GM21737 (cell line): Measurements from ENCODE around the gene FAM193A.
"Not testable (repeated sequence)": the region's sequence is repeated elsewhere in the genome, so short reads cannot be mapped to it uniquely, and the experiment has no call there.

Source experiments
- ATAC-seq: cut with Tn5 transposase; IDR thresholded peaks from one replicate; pipeline ENCODE4 v1.9.1; 2021; ENCODE audit warnings: mild to moderate bottlenecking, moderate library complexity; ENCODE audit not compliant: unreplicated experiment

Gene FAM193A

DNA sequence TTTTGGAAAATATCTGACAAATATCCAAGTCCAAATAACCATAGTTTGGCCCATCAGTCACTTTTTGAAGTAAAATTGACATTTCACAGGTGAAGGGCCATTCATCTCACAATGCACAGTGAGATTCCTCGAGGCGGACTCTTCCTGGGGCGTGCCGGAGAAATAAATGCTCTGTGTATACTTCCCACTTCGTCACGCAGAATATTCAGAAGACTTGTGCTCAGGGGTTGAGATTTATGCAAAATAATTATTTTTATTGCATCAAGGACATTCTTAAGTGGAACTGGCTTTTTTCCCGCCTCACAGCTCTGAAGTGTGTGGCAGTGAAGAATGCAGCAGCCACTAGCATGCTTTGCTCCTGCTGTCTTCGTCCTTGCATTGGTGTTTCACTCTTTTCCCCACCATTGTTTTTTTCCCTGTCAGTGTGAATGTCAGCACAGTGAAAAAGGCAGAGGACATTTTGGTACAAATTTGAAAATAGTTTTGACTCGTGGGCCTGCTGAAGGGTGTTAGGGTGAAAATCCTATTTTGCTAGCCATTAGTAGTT, 70.6 kb downstream of the FAM193A start:
- no peak for ATAC-seq

DNA sequence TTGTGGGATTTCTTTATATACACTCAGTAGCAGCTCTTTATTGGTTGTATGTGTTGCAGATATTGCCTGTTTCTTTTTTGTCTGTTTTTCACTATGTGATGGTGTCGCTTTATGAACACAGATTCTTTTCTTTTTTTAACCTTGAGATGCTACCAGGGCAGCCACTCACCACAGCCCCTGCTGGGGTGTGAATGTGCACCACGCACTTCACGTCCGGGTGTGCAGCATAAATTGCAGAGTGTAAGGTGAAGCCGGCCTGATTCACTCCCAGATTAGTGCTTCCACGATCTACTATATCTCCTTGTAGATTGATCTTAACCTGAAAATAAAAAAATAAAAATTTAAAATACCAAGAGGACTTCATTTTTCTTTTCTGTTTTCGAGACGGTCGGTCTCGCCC, 71.4 kb downstream of the FAM193A start:
- ATAC-seq: no peak

DNA sequence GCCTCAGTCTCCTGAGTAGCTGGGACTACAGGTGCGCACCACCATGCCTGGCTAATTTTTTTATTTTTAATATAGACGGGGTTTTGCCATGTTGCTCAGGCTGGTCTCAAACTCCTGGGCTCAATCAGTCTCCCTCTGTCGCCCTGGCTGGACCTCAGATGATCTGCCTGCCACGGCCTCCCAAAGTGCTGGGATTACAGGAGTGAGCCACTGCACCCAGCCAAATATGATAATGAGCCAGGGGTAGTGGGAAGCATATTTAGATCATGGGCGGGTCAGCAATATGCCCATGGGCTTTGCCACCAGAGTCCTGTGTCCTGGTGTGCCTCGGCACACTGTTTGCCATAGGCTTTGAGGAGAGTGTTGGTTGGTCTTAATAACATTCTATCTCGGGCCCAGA, 71.8 kb downstream of the FAM193A start:
- no peak for ATAC-seq

DNA sequence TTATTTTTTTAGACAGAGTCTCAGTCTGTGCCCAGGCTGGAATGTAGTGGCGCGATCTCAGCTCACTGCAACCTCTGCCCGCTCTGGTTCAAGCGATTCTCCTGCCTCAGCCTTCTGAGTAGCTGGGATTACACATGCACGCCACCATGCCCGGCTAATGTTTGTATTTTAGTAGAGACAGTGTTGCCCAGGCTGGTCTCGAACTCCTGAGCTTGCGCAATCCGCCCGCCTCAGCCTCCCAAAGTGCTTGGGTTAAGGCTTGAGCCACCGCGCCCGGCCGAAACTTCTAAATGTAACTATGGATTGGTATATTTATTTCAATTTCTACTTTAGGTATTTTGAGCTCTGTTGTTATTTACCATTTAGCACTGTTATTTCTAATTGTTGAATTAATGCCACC, 79.4 kb downstream of the FAM193A start:
- no peak for ATAC-seq

DNA sequence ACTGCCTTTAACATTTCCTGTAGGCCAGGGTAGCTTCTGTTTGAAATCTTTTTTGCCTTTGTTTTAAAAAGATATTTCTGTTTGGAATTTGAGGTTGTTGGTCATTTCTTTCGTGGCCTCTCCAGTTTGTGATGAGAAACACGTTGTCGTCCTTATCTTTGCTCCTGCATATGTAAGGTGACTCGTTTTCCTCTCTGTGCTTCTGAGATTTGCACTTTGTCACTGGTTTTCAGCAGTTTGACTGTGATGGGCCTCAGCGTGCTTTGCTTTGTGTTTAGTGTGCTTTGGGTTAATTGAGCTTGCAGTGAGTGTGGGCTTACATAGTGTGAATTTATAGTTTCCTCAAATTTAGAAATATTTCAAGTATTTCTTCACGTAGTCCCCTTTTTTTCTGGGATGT, 81.5 kb downstream of the FAM193A start:
- ATAC-seq: no peak

DNA sequence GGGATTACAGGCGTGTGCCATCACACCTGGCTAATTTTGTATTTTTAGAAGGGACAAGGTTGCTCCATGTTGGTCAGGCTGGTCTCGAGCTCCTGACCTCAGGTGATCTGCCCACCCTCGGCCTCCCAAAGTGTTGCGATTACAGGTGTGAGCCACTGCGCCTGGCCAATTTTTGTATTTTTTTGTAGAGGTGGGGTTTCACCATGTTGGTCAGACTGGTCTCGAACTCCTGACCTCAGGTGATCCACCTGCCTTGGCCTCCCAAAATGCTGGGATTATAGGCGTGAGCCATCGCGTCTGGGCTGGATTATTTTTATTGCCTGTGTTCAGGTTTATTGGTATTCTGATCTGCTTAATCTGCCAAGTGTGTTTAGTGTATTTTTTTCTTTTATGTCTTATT, 82.3 kb downstream of the FAM193A start:
- ATAC-seq: not testable (repeated sequence)

DNA sequence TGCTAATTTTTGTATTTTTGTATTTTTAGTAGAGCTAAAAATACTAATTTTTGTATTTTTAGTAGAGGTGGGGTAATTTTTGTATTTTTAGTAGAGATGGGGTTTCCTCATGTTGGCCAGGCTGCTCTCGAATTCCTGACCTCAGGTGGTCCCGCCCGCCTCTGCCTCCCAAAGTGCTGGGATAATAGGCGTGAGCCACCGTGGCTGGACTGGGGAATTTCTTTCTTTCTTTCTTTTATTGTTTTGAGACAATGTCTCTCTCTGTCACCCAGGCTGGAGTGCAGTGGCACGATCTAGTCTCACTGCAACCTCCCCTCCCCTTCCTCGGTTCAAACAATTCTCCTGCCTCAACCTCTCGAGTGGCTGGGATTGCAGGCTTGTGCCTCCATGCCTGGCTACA, 83.0 kb downstream of the FAM193A start:
- ATAC-seq: no peak

DNA sequence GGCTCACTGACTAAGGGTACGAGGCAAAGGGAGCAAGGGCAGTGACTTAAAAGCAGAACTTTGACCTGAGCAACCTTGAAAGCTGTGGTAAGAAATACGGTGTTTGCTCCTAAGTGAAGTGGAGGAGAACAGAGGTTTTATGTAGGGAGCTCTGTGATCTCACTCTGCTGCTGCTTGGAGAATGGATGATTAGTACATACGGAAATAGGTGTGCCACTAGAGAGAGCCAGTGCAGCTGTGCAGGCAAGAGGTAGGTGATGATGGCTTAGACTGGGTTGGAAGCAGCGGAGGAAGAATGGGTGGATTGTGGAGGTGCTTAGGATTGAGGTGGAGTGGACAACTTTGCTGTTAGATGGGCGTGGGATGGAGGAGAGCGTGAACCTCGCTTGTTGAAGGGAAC, 85.0 kb downstream of the FAM193A start:
- no peak for ATAC-seq

DNA sequence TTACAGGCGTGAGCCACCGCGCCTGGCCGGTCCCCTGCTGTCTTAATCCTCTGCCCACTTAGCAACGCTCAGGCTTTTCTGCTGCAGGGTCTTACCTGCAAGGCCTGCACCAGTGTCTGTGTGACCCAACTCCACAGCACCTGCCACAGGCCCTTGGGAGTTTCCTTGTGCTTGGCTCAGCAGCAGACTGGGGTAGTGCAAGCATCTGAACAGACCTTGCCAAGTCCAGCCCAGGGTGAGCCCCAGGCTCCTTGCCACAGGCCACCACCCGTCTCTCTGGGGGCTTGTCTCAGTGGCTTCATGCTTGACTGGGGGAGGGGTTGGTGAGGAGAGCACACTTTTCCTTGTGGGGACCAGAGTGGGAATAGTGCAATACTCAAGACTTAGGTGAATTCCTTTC, 87.0 kb downstream of the FAM193A start:
- no peak for ATAC-seq

DNA sequence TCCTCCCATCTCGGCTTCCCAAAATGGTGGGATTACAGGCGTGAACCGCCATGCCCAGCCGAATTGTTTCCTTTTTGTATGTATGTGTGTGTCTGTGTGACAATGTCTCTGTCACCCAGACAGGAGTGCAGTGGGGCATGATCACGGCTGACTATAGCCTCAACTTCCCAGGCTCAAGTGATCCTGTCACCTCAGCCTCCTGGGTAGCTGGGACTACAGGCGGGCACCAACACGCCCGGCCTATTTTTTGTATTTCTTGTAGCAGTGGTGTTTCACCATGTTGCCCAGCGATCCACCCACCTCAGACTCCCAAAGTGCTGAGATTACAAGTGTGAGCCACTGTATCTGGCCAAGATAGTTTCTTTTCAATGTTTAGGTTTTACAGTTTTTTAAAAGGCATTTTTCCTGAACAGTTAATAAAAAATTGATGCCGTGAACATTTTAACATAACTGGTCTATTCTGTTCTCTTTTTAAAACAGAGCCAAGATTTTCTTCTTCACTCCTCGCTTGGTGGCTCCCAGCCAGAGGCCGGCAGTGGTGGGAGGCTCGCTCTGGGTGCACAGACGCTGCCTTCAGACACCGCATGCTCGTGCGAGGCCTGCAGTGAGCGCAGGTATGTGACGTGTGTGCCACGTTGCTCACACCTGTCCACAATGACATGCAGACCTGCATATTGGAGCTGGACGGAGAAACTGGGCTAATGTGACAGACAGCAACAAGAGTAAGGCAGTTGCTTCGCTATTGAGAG, 88.5 kb downstream of the FAM193A start:
- no peak for ATAC-seq

DNA sequence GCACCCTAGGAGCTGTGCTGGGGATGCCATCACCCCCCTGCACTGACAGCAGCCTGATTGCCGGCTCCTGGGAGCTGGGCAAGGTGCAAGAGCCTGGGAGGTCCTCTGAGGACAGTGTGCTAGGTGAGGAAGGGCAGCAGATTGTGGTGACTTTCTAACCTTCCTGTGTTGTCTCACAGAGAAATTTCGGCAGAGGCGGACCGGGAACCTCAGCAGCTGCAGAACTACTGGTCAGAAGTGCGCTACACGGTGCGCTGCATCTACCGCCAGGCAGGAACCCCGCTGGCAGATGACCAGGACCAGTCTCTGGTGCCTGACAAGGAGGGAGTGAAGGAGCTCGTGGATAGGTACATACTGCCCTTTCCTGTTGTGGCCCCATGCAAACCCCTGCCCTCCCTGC, 89.8 kb downstream of the FAM193A start:
- no peak for ATAC-seq

DNA sequence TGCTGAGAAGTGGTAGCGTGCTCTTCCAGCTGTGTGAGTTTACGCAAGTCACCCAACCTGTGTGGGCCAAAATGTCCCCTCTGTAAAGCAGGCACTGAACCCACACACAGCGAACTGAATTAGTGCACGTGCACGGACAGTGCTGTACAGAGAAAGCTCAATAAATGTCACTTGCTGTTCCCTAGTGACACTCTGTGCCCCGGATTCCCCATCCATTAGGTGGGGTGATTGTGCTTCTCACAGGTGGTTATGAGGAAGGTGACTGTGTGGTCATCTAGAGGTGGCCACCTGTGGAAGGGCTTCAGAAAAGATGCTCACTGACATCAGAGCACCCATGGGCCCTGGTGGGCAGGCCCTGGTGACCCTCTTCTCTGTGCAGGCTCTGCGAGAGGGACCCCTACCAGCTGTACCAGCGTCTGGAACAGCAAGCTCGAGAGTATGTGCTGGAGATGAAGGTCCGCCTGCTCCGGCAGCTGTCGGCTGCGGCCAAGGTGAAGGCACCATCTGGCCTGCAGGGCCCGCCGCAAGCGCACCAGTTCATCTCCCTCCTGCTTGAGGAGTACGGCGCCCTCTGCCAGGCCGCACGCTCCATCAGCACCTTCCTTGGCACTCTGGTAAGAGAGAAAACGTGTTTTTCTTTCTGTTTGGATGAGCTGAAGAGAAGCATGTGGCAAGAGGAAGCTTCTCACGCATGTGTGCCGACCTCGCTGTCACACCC, 94.3 kb downstream of the FAM193A start:
- no peak for ATAC-seq

DNA sequence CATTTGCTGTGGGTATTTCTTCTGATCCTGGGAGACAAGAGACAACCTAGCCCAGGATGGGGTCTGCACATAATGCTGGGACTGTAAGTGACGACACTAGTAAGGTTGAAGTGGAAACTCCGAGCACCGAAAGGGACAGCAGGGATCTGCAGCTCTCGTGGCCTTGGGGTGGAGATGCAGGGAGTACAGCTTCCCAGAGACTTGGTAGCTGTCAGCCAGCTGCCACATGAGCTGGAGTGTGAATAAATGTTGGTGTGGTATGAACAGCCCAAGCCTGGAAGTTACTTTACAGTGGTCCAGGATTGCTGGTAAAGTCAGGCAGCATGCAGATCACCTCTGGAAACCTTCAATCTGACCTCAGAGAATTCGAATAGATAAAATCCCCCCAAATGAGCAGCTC, 97.6 kb downstream of the FAM193A start:
- ATAC-seq: no peak

DNA sequence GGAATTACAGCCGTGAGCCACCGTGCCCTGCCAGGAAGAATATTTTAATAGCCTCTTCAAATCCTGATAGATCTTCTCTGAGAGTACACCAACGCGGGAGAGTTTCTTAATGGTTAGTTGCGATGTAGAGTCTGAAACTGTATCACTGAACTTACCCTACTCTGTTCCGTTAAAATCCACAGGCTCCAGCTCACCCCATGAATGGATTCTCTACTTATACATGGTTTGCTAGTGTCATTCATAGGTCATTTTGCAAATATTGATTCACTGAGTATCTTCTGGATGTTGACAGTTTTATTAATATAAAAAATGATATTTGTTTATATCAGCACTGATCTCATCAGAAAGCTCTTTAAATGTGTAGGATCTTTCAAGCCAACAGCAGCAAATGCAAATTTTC, 99.9 kb downstream of the FAM193A start:
- no peak for ATAC-seq

DNA sequence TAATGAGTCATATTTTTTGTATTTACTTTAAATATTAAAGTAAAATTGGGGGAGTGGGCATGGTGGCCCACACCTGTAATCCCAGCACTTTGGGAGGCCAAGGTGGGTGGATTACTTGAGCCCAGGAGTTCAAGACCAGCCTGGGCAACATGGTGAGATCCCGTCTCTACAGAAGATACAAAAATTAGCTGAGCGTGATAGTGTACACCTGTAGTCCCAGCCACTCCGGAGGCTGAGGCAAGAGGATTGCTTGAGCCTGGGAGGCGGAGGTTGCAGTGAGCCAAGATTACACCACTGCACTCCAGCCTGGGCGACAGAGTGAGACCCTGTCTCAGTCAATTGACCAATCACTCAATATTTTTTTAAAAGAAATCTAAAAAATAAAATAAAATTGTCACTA, 100.5 kb downstream of the FAM193A start:
- not testable (repeated sequence) for ATAC-seq

DNA sequence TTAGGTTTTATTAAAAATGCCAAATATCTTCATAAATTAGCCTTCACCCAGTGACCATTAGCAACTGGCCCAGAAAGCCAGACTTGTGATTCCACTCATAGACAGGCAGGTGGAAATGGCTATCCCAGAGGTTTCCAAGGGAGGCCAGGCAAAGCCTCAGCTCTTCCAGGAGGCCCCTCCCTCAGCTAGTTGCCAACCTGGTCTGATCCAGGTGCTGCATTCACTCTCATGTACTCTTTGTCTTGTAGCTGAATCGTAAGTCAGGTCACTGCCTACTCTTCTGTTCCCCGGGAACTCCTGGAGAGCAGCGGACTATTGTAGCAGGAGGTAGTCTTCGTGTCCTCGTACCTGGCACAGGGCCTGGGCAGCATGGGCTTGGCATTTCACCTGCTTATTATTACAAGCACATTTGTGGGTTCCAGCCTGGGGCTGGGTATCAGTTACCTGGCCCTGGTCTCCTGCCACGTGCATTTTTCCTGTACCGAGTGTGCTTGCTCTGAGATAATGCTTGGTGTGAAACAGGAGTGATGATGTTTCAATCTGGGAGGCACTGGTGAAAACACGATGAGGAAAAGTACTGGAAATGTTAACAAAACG, 101.6 kb downstream of the FAM193A start:
- no peak for ATAC-seq

DNA sequence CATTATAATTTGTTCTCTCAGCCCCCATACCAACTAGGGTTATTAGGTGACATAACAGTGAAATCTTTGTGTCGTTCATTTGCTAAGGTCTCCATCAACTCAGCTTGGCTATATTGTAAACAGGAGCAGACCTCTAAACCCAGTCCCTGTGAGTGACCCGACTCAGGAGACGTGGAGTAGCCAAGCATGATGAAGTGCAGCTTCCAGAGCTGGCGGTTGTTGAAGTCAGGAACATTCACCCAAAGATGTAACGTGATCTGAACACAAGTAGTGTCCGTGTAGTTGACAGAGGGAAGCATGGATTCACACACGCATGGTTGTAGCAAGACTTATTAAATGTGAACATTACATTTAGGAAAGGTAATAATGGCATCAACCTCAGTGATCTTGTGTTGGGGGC, 102.3 kb downstream of the FAM193A start:
- ATAC-seq: no peak

DNA sequence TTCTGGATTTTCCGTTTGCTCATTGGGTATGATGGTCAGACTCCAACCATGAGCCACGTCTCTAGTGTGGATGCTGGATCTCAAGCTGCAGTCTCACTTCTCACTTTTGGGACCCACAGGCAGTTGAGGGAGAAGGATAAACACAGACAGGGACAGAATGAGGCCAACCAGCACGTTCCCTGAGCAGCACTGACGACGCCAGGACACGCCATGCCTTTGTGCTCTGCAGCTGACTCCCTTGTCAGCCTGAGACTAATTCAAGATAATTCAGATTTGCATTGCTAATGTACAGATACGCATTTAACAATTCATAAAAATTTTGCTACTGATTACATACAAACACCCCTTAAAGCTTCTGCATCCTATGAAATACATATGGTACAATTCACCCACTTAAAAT, 106.5 kb downstream of the FAM193A start:
- ATAC-seq: no peak

DNA sequence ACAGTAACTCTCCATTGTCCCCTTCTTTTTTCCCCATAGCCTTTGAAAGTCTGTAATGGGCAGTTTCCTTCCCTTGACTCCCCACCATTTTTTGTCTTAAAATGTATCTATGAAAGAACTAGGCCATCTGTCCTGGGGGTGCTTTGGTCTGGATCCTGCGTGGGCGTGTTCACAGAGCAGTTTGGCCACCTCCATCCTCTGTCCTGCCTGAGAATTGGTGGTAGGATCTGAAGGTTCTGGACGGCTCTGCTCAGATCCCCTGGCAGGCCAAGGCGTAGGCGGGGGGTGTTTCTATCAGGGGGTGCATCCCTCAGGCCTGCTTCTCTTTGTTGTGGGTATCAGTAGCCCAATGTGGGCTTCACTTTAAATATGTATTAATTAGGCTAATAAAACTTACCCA, 107.1 kb downstream of the FAM193A start:
- no peak for ATAC-seq

DNA sequence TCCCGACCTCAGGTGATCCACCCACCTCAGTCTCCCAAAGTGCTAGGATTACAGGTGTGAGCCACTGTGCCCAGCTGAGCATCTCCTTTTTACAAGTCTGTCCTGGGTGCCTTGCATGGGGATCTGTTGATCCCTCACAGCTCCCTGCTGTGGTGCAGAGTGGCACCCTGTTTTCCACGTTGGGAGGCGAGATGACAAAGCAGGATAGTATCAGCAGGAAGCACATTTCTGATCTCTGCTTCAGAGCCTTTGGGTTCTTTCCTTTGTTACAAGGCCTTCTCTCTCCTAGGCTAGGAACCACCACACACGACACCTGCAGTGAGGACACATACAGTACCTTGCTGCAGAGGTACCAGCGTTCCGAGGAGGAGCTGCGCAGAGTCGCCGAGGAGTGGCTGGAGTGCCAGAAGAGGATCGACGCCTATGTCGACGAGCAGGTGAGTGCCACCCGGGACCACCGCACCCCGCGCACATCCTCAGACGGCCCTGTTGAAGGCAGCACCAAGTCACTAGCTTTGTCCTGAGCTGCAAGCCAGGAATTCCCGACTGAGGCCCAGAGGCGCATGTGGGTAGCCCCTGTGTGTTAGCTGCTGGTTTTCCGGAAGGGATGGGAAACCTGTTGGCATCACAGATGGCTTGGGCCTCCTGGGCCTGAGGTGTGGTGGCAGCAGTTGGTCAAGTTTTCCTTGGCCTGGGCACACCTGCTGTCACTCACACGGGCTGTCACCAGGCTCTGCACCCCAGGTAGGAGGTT, 110.1 kb downstream of the FAM193A start:
- no peak for ATAC-seq
